Transverse colon (tissue), 4 donors: ENCODE results near the gene PFN1. TPM values are rescaled to one million over a fixed set of nuclear protein-coding genes. Genes with fewer than 3 reads are reported as not detected.

Experiments
- DNase-seq: peaks from one replicate; pipeline ENCODE4 v3.0.0-alpha.2; 2019
- H3K27ac ChIP-seq, 4 donors: fragments of 200-600 bp; sonication (generic); 2 replicates each; pipeline ENCODE4 v1.5.1; 2016 to 2018; ENCODE audit warnings: inconsistent platforms in 4 of 4
- H3K27me3 ChIP-seq: fragments of 200-600 bp; sonication (generic); 2 replicates; pipeline ENCODE4 v1.5.1; 2017; ENCODE audit warnings: inconsistent platforms
- H3K36me3 ChIP-seq, 4 donors: fragments of 200-600 bp; sonication (generic); 2 replicates each; pipeline ENCODE4 v1.5.1; 2017 to 2019; ENCODE audit warnings: inconsistent platforms in 4 of 4
- H3K4me1 ChIP-seq, 4 donors: fragments of 200-600 bp; sonication (generic); 2 replicates each; pipeline ENCODE4 v1.5.1; 2017 to 2020; ENCODE audit warnings: inconsistent platforms in 4 of 4
- H3K4me3 ChIP-seq, 4 donors: fragments of 200-600 bp; sonication (generic); 1 replicate in 1 of 4; 2 replicates in 3 of 4; pipeline versions ENCODE4 v1.5.1 to v1.6.1; 2017 to 2019; ENCODE audit warnings: inconsistent platforms in 4 of 4
- H3K9me3 ChIP-seq, 2 donors: fragments of 200-600 bp; sonication (generic); 2 replicates each; pipeline ENCODE4 v1.5.1; 2017 to 2019; ENCODE audit warnings: inconsistent platforms in 2 of 2
- CTCF ChIP-seq, 5 experiments: fragments of 200-600 bp in 3 of 5; fragments of 450-650 bp in 2 of 5; sonication (generic) in 3 of 5; IDR thresholded peaks; 1 replicate in 2 of 5; 2 replicates in 3 of 5; pipeline ENCODE4 v1.5.1; 2016 to 2017; ENCODE audit warnings: antibody characterized with exemption in 5 of 5, inconsistent platforms in 3 of 5, mild to moderate bottlenecking in 2 of 5, moderate library complexity in 1 of 5
- EP300 ChIP-seq: sonication (generic); formaldehyde crosslinking; IDR thresholded peaks from one replicate; pipeline ENCODE4 v1.6.1; 2017; ENCODE audit warnings: antibody characterized with exemption, low read depth
- POLR2A ChIP-seq: fragments of 450-650 bp; IDR thresholded peaks from one replicate; pipeline ENCODE4 v1.6.1; 2016; ENCODE audit warnings: antibody characterized with exemption, mild to moderate bottlenecking, moderate library complexity
- POLR2AphosphoS5 ChIP-seq, 3 donors: sonication (generic); formaldehyde crosslinking; IDR thresholded peaks; one replicate each; pipeline ENCODE4 v1.6.1; 2016; ENCODE audit warnings: antibody characterized with exemption in 3 of 3
- WGBS, 2 donors: methylation state at CpG; one replicate each; pipeline ENCODE4 v1.1.5; 2018; ENCODE audit warnings: low coverage in 1 of 2; 5-methylcytosine and 5-hydroxymethylcytosine counted together
- in situ Hi-C, 4 donors: fragments of 200-750 bp; cut with MboI; loops; one replicate each; pipeline versions ENCODE4 v1.15.0 to v1.15.1; 2017; ENCODE audit warnings: low sequenced_read_pairs in 3 of 4, low pct_ligation_motif_present in 1 of 4, low pct_unique_long_range_greater_than_20kb in 1 of 4
- intact Hi-C: fragments of 100-400 bp; cut with DNase I; formaldehyde crosslinking; loops from one replicate; pipeline ENCODE4 v1.15.1; 2023; ENCODE audit warnings: low total_unique reads
- total RNA-seq, 4 donors: library from RNA; depleted of rRNA; stranded (reverse); fragments of >200 nt; gene quantifications; one replicate each; pipeline ENCODE4 v1.1.0, GENCODE V29; 2016

The PFN1 gene
- total RNA-seq, 4 donors from 2014 or later: 743 to 1,049 (median 945) TPM

GRCh38 chr17:4955091-4955490 is 6.8 kb upstream of the PFN1 start:
- in situ Hi-C loops: no loop called here
- intact Hi-C loops: no loop called here
- Histone ChIP-seq H3K9me3 (no peaks in the 10 kb centered on the region), H3K27me3 (no peaks in the 10 kb centered on the region), H3K4me3 (no peak overlapping the region), H3K4me1 (peaks cover 6 to 25% (median 14%) of the 10 kb centered on the region in 4 donors), H3K27ac (no peak overlapping the region), H3K36me3 (peaks cover 0 to 7% (median 3%) of the 10 kb centered on the region in 4 donors)
- no peak for DNase-seq
- no peak for TF ChIP-seq POLR2A
- TF ChIP-seq CTCF (IDR thresholded peaks at IDR 0.05): no peak
- TF ChIP-seq POLR2AphosphoS5 (IDR thresholded peaks at IDR 0.05): no peak
- TF ChIP-seq EP300: no peak
- 95% methylated on average over 8 of the region's 8 CpGs; no CpG with 5 or more reads in 1 of the 2 donors for WGBS, 2 donors

GRCh38 chr17:4953451-4953961 is 5.2 kb upstream of the PFN1 start:
- 62 to 73% methylated on average over 2 to 14 of the region's 14 CpGs for WGBS, 2 donors
- peaks cover 6 to 29% (median 10%) of the 10 kb centered on the region in 4 donors for H3K4me1 ChIP-seq
- H3K9me3 ChIP-seq: no peaks in the 10 kb centered on the region
- H3K27me3 ChIP-seq: no peaks in the 10 kb centered on the region
- in situ Hi-C loops: no loop called here
- H3K36me3 ChIP-seq: no peaks in the 10 kb centered on the region
- no peak for TF ChIP-seq EP300
- no peak for TF ChIP-seq CTCF (IDR thresholded peaks at IDR 0.05)
- no peak for TF ChIP-seq POLR2A
- TF ChIP-seq POLR2AphosphoS5 (IDR thresholded peaks at IDR 0.05): no peak
- no peak for DNase-seq
- intact Hi-C loops: no loop called here
- no peak overlapping the region for H3K27ac ChIP-seq
- no peak overlapping the region for H3K4me3 ChIP-seq

- in situ Hi-C loops: no loop called here
- TF ChIP-seq EP300 (no peak), POLR2AphosphoS5 (IDR thresholded peaks at IDR 0.05) (no peak), POLR2A (no peak), CTCF (IDR thresholded peaks at IDR 0.05) (no peak)
Measured at GRCh38 chr17:4951486-4951885, 3.2 kb upstream of the PFN1 start.

GRCh38 chr17:4950746-4951204 is 2.4 kb upstream of the PFN1 start, which contains the start of gene ENO3:
ENO3 (plus strand) TSS chr17:4951119; CDS start chr17:4951830, 711 bp downstream.
- H3K27me3 ChIP-seq: no peaks in the 10 kb centered on the region
- in situ Hi-C loops: no loop called here

More at GRCh38 chr17:4951486-4951885, 3.2 kb upstream of the PFN1 start:
- no peak for DNase-seq
- H3K9me3 ChIP-seq: no peaks in the 10 kb centered on the region
- no peak overlapping the region for H3K4me3 ChIP-seq
- no peaks in the 10 kb centered on the region for H3K36me3 ChIP-seq
- intact Hi-C loops: no loop called here
- no peaks in the 10 kb centered on the region for H3K27me3 ChIP-seq
- WGBS, 2 donors: 92 to 100% methylated on average over 2 to 3 of the region's 3 CpGs
- H3K4me1 ChIP-seq: peaks cover 9 to 33% (median 14%) of the 10 kb centered on the region in 4 donors
- H3K27ac ChIP-seq: no peak overlapping the region

More at GRCh38 chr17:4950746-4951204, 2.4 kb upstream of the PFN1 start, which contains the start of gene ENO3:
- no peaks in the 10 kb centered on the region for H3K36me3 ChIP-seq
- TF ChIP-seq POLR2AphosphoS5 (IDR thresholded peaks at IDR 0.05) (no peak), EP300 (no peak), CTCF (IDR thresholded peaks at IDR 0.05) (no peak), POLR2A (no peak)
- H3K9me3 ChIP-seq: no peaks in the 10 kb centered on the region
- DNase-seq: peak; percentile 37
- H3K4me1 ChIP-seq: peaks cover 16 to 40% (median 22%) of the 10 kb centered on the region in 4 donors
- peak within 1 kb of the TSS; percentile 33 to 92 (median 64) for H3K4me3 ChIP-seq
- 42 to 52% methylated on average over 3 to 7 of the region's 7 CpGs for WGBS, 2 donors
- intact Hi-C loops: no loop called here
- peak within 1 kb of the TSS; percentile 95 to 100 (median 100) for H3K27ac ChIP-seq
